Measurements from ENCODE around the gene ARL5A.
A peak's percentile ranks its signal among the peaks of the same experiment; 100 is the strongest.

The ARL5A gene

GRCh38 chr2:151815821-151816489 is 12.3 kb downstream of the ARL5A start:
- TF ChIP-seq, protein P1, sequence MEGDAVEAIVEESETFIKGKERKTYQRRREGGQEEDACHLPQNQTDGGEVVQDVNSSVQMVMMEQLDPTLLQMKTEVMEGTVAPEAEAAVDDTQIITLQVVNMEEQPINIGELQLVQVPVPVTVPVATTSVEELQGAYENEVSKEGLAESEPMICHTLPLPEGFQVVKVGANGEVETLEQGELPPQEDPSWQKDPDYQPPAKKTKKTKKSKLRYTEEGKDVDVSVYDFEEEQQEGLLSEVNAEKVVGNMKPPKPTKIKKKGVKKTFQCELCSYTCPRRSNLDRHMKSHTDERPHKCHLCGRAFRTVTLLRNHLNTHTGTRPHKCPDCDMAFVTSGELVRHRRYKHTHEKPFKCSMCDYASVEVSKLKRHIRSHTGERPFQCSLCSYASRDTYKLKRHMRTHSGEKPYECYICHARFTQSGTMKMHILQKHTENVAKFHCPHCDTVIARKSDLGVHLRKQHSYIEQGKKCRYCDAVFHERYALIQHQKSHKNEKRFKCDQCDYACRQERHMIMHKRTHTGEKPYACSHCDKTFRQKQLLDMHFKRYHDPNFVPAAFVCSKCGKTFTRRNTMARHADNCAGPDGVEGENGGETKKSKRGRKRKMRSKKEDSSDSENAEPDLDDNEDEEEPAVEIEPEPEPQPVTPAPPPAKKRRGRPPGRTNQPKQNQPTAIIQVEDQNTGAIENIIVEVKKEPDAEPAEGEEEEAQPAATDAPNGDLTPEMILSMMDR (conservative IDR thresholded peaks at IDR 0.05; ENCODE audit: low read depth, low read length), result no peak
- H3K4me3 ChIP-seq (ENCODE audit: low read depth, low read length), result no peak overlapping the region
- no peak for DNase-seq (ENCODE audit: low read depth)

- no peak for DNase-seq (ENCODE audit: low read depth)
- H3K4me3 ChIP-seq (ENCODE audit: low read depth, low read length), result no peak overlapping the region
- TF ChIP-seq, protein P1 (conservative IDR thresholded peaks at IDR 0.05; ENCODE audit: low read depth, low read length), result no peak
These were observed 17.7 kb downstream of the ARL5A start for GRCh38 chr2:151810489-151810888.

DNA sequence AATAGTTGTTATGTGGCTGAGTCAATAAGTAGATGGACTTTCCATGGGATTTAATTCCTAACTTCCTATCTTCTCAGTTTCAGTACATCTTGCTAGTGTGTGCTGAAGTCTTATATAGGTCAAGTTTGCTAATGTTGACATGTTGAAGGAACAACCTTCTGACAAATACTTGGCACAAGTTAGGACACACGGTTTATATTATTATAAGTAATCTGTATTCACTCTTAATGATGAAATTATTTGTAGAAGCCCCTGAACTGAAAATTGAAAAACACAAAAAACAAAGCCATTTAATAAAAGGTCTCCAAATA is 19.2 kb downstream of the ARL5A start:
- no peak overlapping the region for H3K4me3 ChIP-seq (ENCODE audit: low read depth, low read length)
- no peak for DNase-seq (ENCODE audit: low read depth)
- TF ChIP-seq, protein P1 (conservative IDR thresholded peaks at IDR 0.05; ENCODE audit: low read depth, low read length), result no peak

GRCh38 chr2:151808258-151809072 is 19.8 kb downstream of the ARL5A start:
- no peak overlapping the region for H3K4me3 ChIP-seq (ENCODE audit: low read depth, low read length)
- TF ChIP-seq, protein P1 (conservative IDR thresholded peaks at IDR 0.05; ENCODE audit: low read depth, low read length), result peak; percentile 48
- DNase-seq (ENCODE audit: low read depth), result peak; percentile 60

- no peak for DNase-seq (ENCODE audit: low read depth)
- H3K4me3 ChIP-seq (ENCODE audit: low read depth, low read length), result no peak overlapping the region
- TF ChIP-seq, protein P1 (conservative IDR thresholded peaks at IDR 0.05; ENCODE audit: low read depth, low read length), result no peak
These were observed 22.3 kb downstream of the ARL5A start for GRCh38 chr2:151805961-151806360.

DNA sequence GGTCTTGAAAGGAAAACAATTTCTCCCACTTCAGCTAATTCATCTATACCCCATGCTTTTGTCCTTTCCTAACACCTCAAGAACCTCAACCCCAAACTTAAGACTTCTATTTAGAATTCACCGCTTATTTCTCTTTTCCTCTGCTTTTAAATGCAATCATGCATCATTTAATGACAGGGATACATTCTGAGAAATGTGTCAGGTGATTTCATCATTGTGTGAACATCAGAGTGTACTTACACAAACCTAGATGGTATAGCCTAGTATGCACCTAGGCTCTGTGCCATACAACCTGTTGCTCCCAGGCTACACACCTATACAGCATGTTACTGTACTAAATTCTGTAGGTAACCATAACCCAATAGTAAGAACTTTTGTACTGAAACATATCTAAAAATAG is 22.9 kb downstream of the ARL5A start:
- DNase-seq (ENCODE audit: low read depth), result no peak
- TF ChIP-seq, protein P1 (conservative IDR thresholded peaks at IDR 0.05; ENCODE audit: low read depth, low read length), result no peak
- H3K4me3 ChIP-seq (ENCODE audit: low read depth, low read length), result no peak overlapping the region

GRCh38 chr2:151803811-151804210 is 24.4 kb downstream of the ARL5A start:
- no peak for DNase-seq (ENCODE audit: low read depth)
- H3K4me3 ChIP-seq (ENCODE audit: low read depth, low read length), result no peak overlapping the region
- TF ChIP-seq, protein P1 (conservative IDR thresholded peaks at IDR 0.05; ENCODE audit: low read depth, low read length), result no peak
